Rectal smooth muscle tissue (tissue), 1 donor: ENCODE measurements around the gene CYTIP.

ENCODE experiments used
- H3K27ac ChIP-seq: one replicate; pipeline ENCODE4 v1.7.0; 2013; ENCODE audit warnings: low read depth, low read length, inconsistent platforms
- H3K27me3 ChIP-seq: one replicate; pipeline ENCODE4 v1.7.0; 2013; ENCODE audit warnings: low read length; ENCODE audit not compliant: control insufficient read depth, insufficient read depth
- H3K36me3 ChIP-seq: one replicate; pipeline ENCODE4 v1.7.0; 2013; ENCODE audit warnings: low read length; ENCODE audit not compliant: control insufficient read depth, insufficient read depth
- H3K4me1 ChIP-seq: one replicate; pipeline ENCODE4 v1.7.0; 2013; ENCODE audit warnings: low read length; ENCODE audit not compliant: control insufficient read depth, insufficient read depth
- H3K4me3 ChIP-seq: one replicate; pipeline ENCODE4 v1.7.0; 2013; ENCODE audit warnings: low read length
- H3K9ac ChIP-seq: one replicate; pipeline ENCODE4 v1.7.0; 2013; ENCODE audit warnings: low read length

The CYTIP gene

GRCh38 chr2:157475722-157476390, 32.0 kb upstream of the CYTIP start:
- H3K4me1 ChIP-seq = no peaks in the 10 kb centered on the region
- H3K27ac ChIP-seq = no peak overlapping the region
- no peak overlapping the region for H3K9ac ChIP-seq
- no peak overlapping the region for H3K4me3 ChIP-seq
- no peaks in the 10 kb centered on the region for H3K36me3 ChIP-seq
- H3K27me3 ChIP-seq = no peaks in the 10 kb centered on the region

- Histone ChIP-seq H3K4me1 (no peaks in the 10 kb centered on the region), H3K27ac (no peak overlapping the region), H3K36me3 (no peaks in the 10 kb centered on the region), H3K27me3 (no peaks in the 10 kb centered on the region), H3K4me3 (no peak overlapping the region), H3K9ac (no peak overlapping the region)
Measured at GRCh38 chr2:157473581-157473980, 29.7 kb upstream of the CYTIP start.

- no peak overlapping the region for H3K4me3 ChIP-seq
- H3K9ac ChIP-seq = no peak overlapping the region
- no peak overlapping the region for H3K27ac ChIP-seq
- no peaks in the 10 kb centered on the region for H3K36me3 ChIP-seq
- no peaks in the 10 kb centered on the region for H3K27me3 ChIP-seq
- H3K4me1 ChIP-seq = no peaks in the 10 kb centered on the region
Measured at GRCh38 chr2:157471078-157471477, 27.2 kb upstream of the CYTIP start.

DNA sequence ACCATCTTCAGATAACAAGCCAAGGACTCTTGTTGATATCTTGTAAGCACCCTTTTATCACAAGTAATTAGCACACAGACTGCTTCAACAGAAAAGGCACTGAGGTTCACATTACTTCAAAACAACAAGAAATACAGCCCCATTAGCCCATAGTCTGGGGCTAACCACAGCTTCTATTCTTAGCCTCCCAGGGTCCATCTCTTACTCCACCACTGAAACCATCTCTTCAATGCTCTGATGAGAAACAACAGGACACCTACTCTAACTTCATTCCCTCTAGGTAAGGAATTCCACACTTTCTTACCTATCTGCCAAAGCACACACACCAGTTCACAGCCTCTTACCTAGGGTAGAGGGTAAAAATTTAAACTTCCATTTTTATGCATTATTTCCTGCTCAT, 26.4 kb upstream of the CYTIP start:
- no peaks in the 10 kb centered on the region for H3K4me1 ChIP-seq
- H3K27ac ChIP-seq = no peak overlapping the region
- no peaks in the 10 kb centered on the region for H3K27me3 ChIP-seq
- no peak overlapping the region for H3K9ac ChIP-seq
- H3K36me3 ChIP-seq = no peaks in the 10 kb centered on the region
- H3K4me3 ChIP-seq = no peak overlapping the region

- no peaks in the 10 kb centered on the region for H3K4me1 ChIP-seq
- H3K9ac ChIP-seq = no peak overlapping the region
- H3K4me3 ChIP-seq = no peak overlapping the region
- no peaks in the 10 kb centered on the region for H3K36me3 ChIP-seq
- H3K27me3 ChIP-seq = no peaks in the 10 kb centered on the region
- H3K27ac ChIP-seq = no peak overlapping the region
Measured at GRCh38 chr2:157469726-157470125, 25.8 kb upstream of the CYTIP start.

GRCh38 chr2:157468931-157469708, 25.2 kb upstream of the CYTIP start:
- Histone ChIP-seq H3K27me3 (no peaks in the 10 kb centered on the region), H3K36me3 (no peaks in the 10 kb centered on the region), H3K27ac (no peak overlapping the region), H3K9ac (no peak overlapping the region), H3K4me3 (no peak overlapping the region), H3K4me1 (no peaks in the 10 kb centered on the region)

DNA sequence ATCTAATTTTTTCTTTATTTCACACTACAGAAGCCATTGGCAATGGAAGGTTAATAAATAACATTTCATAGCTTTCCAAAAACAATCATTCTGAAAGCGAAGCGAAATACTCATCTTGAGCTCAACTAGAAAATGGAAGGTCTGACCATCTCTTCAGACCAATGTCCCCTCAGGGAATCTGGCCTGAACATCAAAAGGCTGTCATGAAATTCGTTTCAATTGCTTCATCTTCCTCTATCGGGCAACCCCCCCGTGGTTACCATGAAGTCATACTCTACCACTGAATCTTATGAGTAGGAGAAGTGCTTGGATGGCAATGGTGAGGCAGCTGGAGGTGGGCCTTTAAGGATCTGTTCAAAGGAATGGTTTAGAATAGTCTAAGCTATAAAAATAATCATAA, 22.9 kb upstream of the CYTIP start:
- Histone ChIP-seq H3K9ac (no peak overlapping the region), H3K27me3 (no peaks in the 10 kb centered on the region), H3K27ac (no peak overlapping the region), H3K4me1 (no peaks in the 10 kb centered on the region), H3K4me3 (no peak overlapping the region), H3K36me3 (no peaks in the 10 kb centered on the region)

- no peaks in the 10 kb centered on the region for H3K27me3 ChIP-seq
- H3K9ac ChIP-seq = no peak overlapping the region
- no peaks in the 10 kb centered on the region for H3K4me1 ChIP-seq
- H3K4me3 ChIP-seq = no peak overlapping the region
- H3K27ac ChIP-seq = no peak overlapping the region
- H3K36me3 ChIP-seq = no peaks in the 10 kb centered on the region
Measured at GRCh38 chr2:157465554-157465953, 21.7 kb upstream of the CYTIP start.

DNA sequence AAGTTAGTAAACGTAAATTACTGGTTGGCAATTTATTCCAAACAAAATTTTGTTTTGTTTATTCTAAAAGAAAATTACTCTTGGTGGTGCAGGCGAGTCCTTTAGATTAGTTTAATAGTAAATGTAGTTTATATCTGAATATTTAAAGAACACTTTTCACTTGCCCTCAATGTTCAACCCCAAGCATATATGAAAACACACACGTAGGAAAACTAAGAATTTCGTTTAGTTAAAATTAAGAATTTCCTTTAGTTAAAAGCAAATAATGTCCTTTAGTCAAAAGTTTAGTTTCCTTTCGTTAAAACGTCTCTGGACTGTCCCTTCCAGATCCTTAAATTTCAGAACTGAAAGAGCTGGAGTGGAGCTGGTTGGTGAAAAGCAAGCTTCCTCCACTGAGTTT, 19.1 kb upstream of the CYTIP start:
- no peak overlapping the region for H3K27ac ChIP-seq
- no peaks in the 10 kb centered on the region for H3K4me1 ChIP-seq
- no peak overlapping the region for H3K4me3 ChIP-seq
- H3K9ac ChIP-seq = no peak overlapping the region
- no peaks in the 10 kb centered on the region for H3K36me3 ChIP-seq
- no peaks in the 10 kb centered on the region for H3K27me3 ChIP-seq

DNA sequence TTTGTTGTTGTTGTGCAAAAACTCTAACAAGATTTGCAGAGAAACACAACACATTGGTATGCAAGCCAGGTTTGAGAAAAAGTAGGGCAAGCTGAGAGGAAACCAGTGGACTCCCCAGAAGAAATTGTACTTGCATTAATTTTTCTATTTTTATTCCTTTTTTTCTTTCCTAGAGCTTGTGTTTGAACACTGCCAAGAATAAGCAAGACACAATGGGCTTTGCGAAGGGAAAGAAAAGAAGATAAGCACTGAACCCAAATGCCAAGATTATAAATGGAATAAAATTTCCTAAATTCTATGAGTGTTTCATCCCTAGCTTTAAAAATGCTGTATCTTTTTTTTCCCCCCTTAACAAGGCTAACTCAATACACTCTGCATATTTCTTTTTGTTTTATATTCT, 17.0 kb upstream of the CYTIP start:
- H3K27me3 ChIP-seq = no peaks in the 10 kb centered on the region
- no peaks in the 10 kb centered on the region for H3K4me1 ChIP-seq
- no peak overlapping the region for H3K9ac ChIP-seq
- no peak overlapping the region for H3K27ac ChIP-seq
- H3K4me3 ChIP-seq = no peak overlapping the region
- H3K36me3 ChIP-seq = no peaks in the 10 kb centered on the region

DNA sequence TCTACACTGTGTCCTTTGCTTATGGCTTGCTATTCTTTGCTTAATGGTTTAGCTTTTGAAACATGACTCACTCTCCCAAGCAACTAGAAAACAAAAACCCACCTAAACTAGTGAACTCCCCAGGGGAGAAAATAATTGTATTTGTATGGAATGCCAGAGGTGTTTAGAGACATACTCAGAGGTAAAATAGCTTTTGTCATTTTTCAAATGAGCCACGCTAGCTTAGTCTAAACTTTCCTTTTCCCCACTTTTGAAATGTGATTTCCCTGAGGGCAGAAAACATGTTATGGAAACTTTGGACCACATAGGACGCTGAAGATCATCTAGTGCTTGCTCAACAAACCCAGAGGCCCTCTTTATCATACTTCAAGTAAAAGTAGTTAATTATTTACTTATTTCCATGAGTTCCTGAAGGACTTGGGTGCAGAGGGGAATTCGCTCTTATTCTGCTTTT, 16.5 kb upstream of the CYTIP start:
- Histone ChIP-seq H3K4me1 (no peaks in the 10 kb centered on the region), H3K4me3 (no peak overlapping the region), H3K9ac (no peak overlapping the region), H3K27me3 (no peaks in the 10 kb centered on the region), H3K27ac (no peak overlapping the region), H3K36me3 (no peaks in the 10 kb centered on the region)

DNA sequence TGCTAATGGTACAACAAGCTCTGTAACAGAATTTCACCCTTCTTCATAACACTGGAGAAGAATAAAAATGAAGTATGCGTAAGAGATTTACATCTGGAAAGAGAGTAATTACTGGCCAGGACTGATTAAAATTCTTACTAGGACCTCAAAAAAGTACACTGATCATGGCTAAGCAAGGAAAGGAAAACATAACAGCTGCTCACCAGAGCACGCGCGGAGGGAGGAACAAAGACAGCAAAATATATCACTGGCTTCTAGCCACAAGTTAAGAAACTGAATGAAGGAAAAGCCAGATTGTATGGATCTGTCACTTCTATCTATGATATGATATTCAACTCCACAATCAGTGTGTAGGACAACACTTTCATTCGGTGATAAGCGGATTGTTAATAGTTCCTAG, 15.6 kb upstream of the CYTIP start:
- Histone ChIP-seq H3K27me3 (no peaks in the 10 kb centered on the region), H3K4me1 (no peaks in the 10 kb centered on the region), H3K4me3 (no peak overlapping the region), H3K27ac (no peak overlapping the region), H3K9ac (no peak overlapping the region), H3K36me3 (no peaks in the 10 kb centered on the region)

GRCh38 chr2:157447741-157448140, 3.9 kb upstream of the CYTIP start:
- H3K4me1 ChIP-seq = no peaks in the 10 kb centered on the region
- H3K9ac ChIP-seq = no peak overlapping the region
- H3K4me3 ChIP-seq = no peak overlapping the region
- H3K36me3 ChIP-seq = no peaks in the 10 kb centered on the region
- H3K27ac ChIP-seq = no peak overlapping the region
- H3K27me3 ChIP-seq = no peaks in the 10 kb centered on the region
